IMR-90 (cell line): ENCODE measurements around the gene HES1. TPM values are rescaled to one million over a fixed set of nuclear protein-coding genes. Genes with fewer than 3 reads are reported as not detected.

Experiments
- ATAC-seq: fragments of 200-7000 bp; cut with Tn5 transposase; 2 replicates; pipeline ENCODE4 v1.9.1; 2020; ENCODE audit warnings: low read depth, mild to moderate bottlenecking, moderate library complexity
- BruUV-seq: library from RNA; stranded (reverse); fragments of 400-500 nt; replicated peaks from 2 replicates; lab custom pipeline; 2021; lab: Mats Ljungman, UMichigan
- CTCF ChIA-PET: fragments of 300-600 bp; formaldehyde crosslinking; extraction: SDS; loops from one replicate; lab custom pipeline; 2021; ENCODE audit warnings: antibody characterized with exemption; lab: Yijun Ruan, JAX
- POLR2A ChIA-PET: fragments of 300-600 bp; sonication (Branson Sonifier 250); formaldehyde crosslinking; loops from one replicate; lab custom pipeline; 2022; ENCODE audit warnings: antibody characterized with exemption; ENCODE audit not compliant: unreplicated experiment; lab: Charles Lee
- DNase-seq: peaks from one replicate; pipeline ENCODE4 v3.0.0; 2013
- H2AFZ ChIP-seq: replicated peaks from 2 replicates; pipeline ENCODE3; 2013; ENCODE audit warnings: low read length, mild to moderate bottlenecking; ENCODE audit not compliant: poor library complexity
- H2AK5ac ChIP-seq: 2 replicates; pipeline ENCODE4 v1.6.1; 2013; ENCODE audit warnings: low read depth, low read length, inconsistent platforms
- H2AK9ac ChIP-seq: replicated peaks from 2 replicates; pipeline ENCODE3; 2013; ENCODE audit warnings: mild to moderate bottlenecking, low read depth, low read length, moderate library complexity; ENCODE audit not compliant: poor library complexity
- H2BK120ac ChIP-seq: 2 replicates; pipeline ENCODE4 v1.6.1; 2013; ENCODE audit warnings: low read depth, low read length, inconsistent platforms
- H2BK15ac ChIP-seq: 3 replicates; pipeline ENCODE4 v1.6.1; 2013; ENCODE audit warnings: low read depth, low read length, inconsistent platforms
- H2BK20ac ChIP-seq: 2 replicates; pipeline ENCODE4 v1.6.1; 2013; ENCODE audit warnings: low read depth, mild to moderate bottlenecking, inconsistent platforms, low read length, moderate library complexity
- H2BK5ac ChIP-seq: 2 replicates; pipeline ENCODE4 v1.6.1; 2013; ENCODE audit warnings: mild to moderate bottlenecking, low read depth, low read length, inconsistent platforms; ENCODE audit not compliant: poor library complexity, severe bottlenecking
- H3K14ac ChIP-seq: replicated peaks from 2 replicates; pipeline ENCODE4 v1.6.1; 2013; ENCODE audit warnings: low read depth, low read length, inconsistent platforms
- H3K18ac ChIP-seq: 2 replicates; pipeline ENCODE4 v1.6.1; 2013; ENCODE audit warnings: low read depth, low read length, control low read depth
- H3K23ac ChIP-seq: 2 replicates; pipeline ENCODE4 v1.6.1; 2013; ENCODE audit warnings: low read depth, low read length, inconsistent platforms
- H3K27ac ChIP-seq: 2 replicates; pipeline ENCODE4 v1.5.1; 2013; ENCODE audit warnings: mild to moderate bottlenecking, control low read depth, low read length; ENCODE audit not compliant: insufficient read depth
- H3K27me3 ChIP-seq: 2 replicates; pipeline ENCODE4 v1.6.1; 2013; ENCODE audit warnings: low read length; ENCODE audit not compliant: control insufficient read depth, insufficient read depth
- H3K36me3 ChIP-seq: 2 replicates; pipeline ENCODE4 v1.6.1; 2013; ENCODE audit warnings: low read length, mixed read lengths; ENCODE audit not compliant: control insufficient read depth, insufficient read depth
- H3K4ac ChIP-seq: 2 replicates; pipeline ENCODE4 v1.6.1; 2013; ENCODE audit warnings: low read depth, low read length, inconsistent platforms
- H3K4me1 ChIP-seq: 2 replicates; pipeline ENCODE4 v1.6.1; 2013; ENCODE audit warnings: low read length, mixed read lengths; ENCODE audit not compliant: control insufficient read depth, insufficient read depth
- H3K4me2 ChIP-seq: 2 replicates; pipeline ENCODE4 v1.6.1; 2013; ENCODE audit warnings: low read depth, mild to moderate bottlenecking, control low read depth, low read length, moderate library complexity
- H3K4me3 ChIP-seq: 2 replicates; pipeline ENCODE4 v1.5.1; 2013; ENCODE audit warnings: low read depth, mild to moderate bottlenecking, control low read depth, low read length, moderate library complexity; ENCODE audit not compliant: insufficient read depth
- H3K56ac ChIP-seq: 2 replicates; pipeline ENCODE4 v1.6.1; 2013; ENCODE audit warnings: low read length, inconsistent platforms; ENCODE audit not compliant: insufficient read depth; ENCODE audit errors: extremely low read depth
- H3K79me1 ChIP-seq, 2 experiments: 2 replicates each; pipeline ENCODE4 v1.6.1; 2013; ENCODE audit warnings: low read length in 2 of 2, inconsistent platforms in 1 of 2, low read depth in 1 of 2
- H3K9ac ChIP-seq: 2 replicates; pipeline ENCODE4 v1.6.1; 2013; ENCODE audit warnings: low read depth, low read length, control low read depth
- H3K9me1 ChIP-seq: 2 replicates; pipeline ENCODE4 v1.6.1; 2013; ENCODE audit warnings: low read length, inconsistent platforms; ENCODE audit not compliant: insufficient read depth
- H3K9me3 ChIP-seq: 2 replicates; pipeline ENCODE4 v1.6.1; 2013; ENCODE audit warnings: low read length; ENCODE audit not compliant: control insufficient read depth, insufficient read depth
- H4K20me1 ChIP-seq: 2 replicates; pipeline ENCODE4 v1.6.1; 2013; ENCODE audit warnings: low read length, inconsistent platforms; ENCODE audit not compliant: insufficient read depth
- H4K5ac ChIP-seq: 2 replicates; pipeline ENCODE4 v1.6.1; 2013; ENCODE audit warnings: mild to moderate bottlenecking, low read depth, low read length, control low read depth
- H4K8ac ChIP-seq, 2 experiments: 2 replicates each; pipeline ENCODE4 v1.6.1; 2013; ENCODE audit warnings: low read depth in 2 of 2, low read length in 2 of 2, control low read depth in 1 of 2, inconsistent platforms in 1 of 2
- H4K91ac ChIP-seq: 2 replicates; pipeline ENCODE4 v1.6.1; 2013; ENCODE audit warnings: low read depth, low read length, inconsistent platforms; ENCODE audit not compliant: insufficient read depth
- BHLHE40 ChIP-seq: fragments of 150-350 bp; IDR thresholded peaks from 2 replicates; pipeline ENCODE4 v1.6.1; 2016; ENCODE audit warnings: mild to moderate bottlenecking, low read depth, low read length
- CEBPB ChIP-seq: IDR thresholded peaks from 2 replicates; pipeline ENCODE4 v1.6.1; 2012; ENCODE audit warnings: low read depth, low read length, improper control_type of control experiment
- CHD1 ChIP-seq: IDR thresholded peaks from 2 replicates; pipeline ENCODE4 v1.6.1; 2012; ENCODE audit warnings: low read depth, low read length, improper control_type of control experiment
- ELK1 ChIP-seq: fragments of 150-350 bp; IDR thresholded peaks from 2 replicates; pipeline ENCODE4 v1.6.1; 2016; ENCODE audit warnings: low read depth, mild to moderate bottlenecking, low read length, moderate library complexity, borderline replicate concordance
- FOS ChIP-seq: fragments of 150-350 bp; IDR thresholded peaks from 2 replicates; pipeline ENCODE4 v1.6.1; 2016; ENCODE audit warnings: low read depth, low read length
- MAFK ChIP-seq: IDR thresholded peaks from 2 replicates; pipeline ENCODE4 v1.6.1; 2012; ENCODE audit warnings: low read depth, low read length, improper control_type of control experiment
- MXI1 ChIP-seq: IDR thresholded peaks from 2 replicates; pipeline ENCODE4 v1.6.1; 2012; ENCODE audit warnings: low read depth, mild to moderate bottlenecking, low read length, moderate library complexity, borderline replicate concordance
- NFE2L2 ChIP-seq: fragments of 150-350 bp; IDR thresholded peaks from 2 replicates; pipeline ENCODE4 v1.6.1; 2016; ENCODE audit warnings: low read depth, mild to moderate bottlenecking, low read length
- POLR2A ChIP-seq: IDR thresholded peaks from 2 replicates; pipeline ENCODE4 v1.6.1; 2012; ENCODE audit warnings: mild to moderate bottlenecking, low read depth, low read length
- RAD21 ChIP-seq: IDR thresholded peaks from 2 replicates; pipeline ENCODE4 v1.6.1; 2012; ENCODE audit warnings: low read length, improper control_type of control experiment
- RCOR1 ChIP-seq: IDR thresholded peaks from 2 replicates; pipeline ENCODE4 v1.6.1; 2012; ENCODE audit warnings: mild to moderate bottlenecking, low read length, improper control_type of control experiment; ENCODE audit not compliant: insufficient replicate concordance
- RFX5 ChIP-seq: IDR thresholded peaks from 2 replicates; pipeline ENCODE4 v1.8.0; 2012; ENCODE audit warnings: low read depth, mild to moderate bottlenecking, low read length, moderate library complexity
- SMC3 ChIP-seq: fragments of 150-350 bp; IDR thresholded peaks from 2 replicates; pipeline ENCODE4 v1.6.1; 2016; ENCODE audit warnings: low read depth, mild to moderate bottlenecking, antibody characterized with exemption, low read length, moderate library complexity
- WGBS, 2 experiments: methylation state at CpG; one replicate each; pipeline versions ENCODE4 v1.1.5 to v1.1.7; 2013; ENCODE audit warnings: missing lambda C conversion rate in 2 of 2; ENCODE audit not compliant: insufficient read length in 1 of 2; ENCODE audit errors: extremely low coverage in 2 of 2; 5-methylcytosine and 5-hydroxymethylcytosine counted together
- dilution Hi-C: fragments of 300-500 bp; cut with HindIII; formaldehyde crosslinking; loops from one replicate; pipeline ENCODE4 v1.14.3; 2018; ENCODE audit warnings: low sequenced_read_pairs; ENCODE audit not compliant: unreplicated experiment
- in situ Hi-C: fragments of 300-500 bp; cut with MboI; formaldehyde crosslinking; loops from 3 replicates; pipeline ENCODE4 v1.14.3; 2019; ENCODE audit warnings: low sequenced_read_pairs, inconsistent platforms, mixed read lengths
- intact Hi-C: fragments of 100-400 bp; cut with micrococcal nuclease; formaldehyde crosslinking; loops from 2 replicates; pipeline ENCODE4 v1.10.0; 2022
- polyA plus RNA-seq, 3 experiments: library from polyadenylated mRNA; depleted of rRNA; stranded (reverse); fragments of >200 nt; gene quantifications; 2 replicates each; pipeline ENCODE4 v1.2.3, GENCODE V29; 2012; ENCODE audit warnings: low replicate concordance in 1 of 3
- total RNA-seq: library from RNA; depleted of rRNA; stranded (reverse); fragments of >200 nt; gene quantifications from 2 replicates; pipeline ENCODE4 v1.2.3, GENCODE V29; 2012

Gene HES1
- total and polyA plus RNA-seq, 2 of the 4 experiments (the other 2 are of a cell fraction): 3.6 to 6.7 TPM

DNA sequence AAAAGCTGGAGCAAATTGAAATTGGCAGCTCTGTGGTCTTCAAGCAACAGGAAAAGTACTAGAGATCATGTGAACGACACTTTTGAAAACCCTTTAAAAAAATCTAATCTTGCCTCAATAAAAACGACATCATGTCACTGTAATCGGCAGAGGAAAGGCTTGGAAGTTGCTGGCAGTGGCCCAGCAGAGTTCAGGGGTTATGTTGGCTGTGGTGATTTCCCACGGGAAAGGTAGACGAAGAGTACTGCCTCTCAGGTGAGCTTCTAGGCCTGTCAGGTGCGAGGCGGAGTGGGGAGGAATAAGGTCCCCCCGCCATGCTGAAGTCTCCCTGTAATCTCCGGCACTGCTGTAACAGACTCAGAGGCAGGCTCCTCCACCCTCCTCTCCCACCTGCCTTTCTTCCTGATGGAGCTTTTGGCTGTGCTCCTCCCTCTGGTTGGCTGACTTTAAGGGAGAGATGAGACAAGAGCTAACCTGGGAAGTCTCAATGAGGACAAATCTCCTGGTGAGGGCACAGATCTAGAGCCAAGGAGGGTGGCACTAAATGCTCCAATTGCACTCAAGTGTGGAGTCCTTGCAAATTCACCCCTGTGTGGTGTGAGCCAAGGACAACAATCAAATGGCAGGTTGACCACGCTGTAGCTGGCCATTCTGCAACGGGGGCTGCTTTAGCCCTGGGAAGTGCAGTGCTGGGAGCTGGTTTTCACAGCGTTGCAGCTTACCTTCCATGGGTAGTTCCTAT lies 18.7 kb upstream of the HES1 start (continued):
- TF ChIP-seq ELK1 (no peak), CHD1 (no peak), MXI1 (no peak), SMC3 (no peak)

DNA sequence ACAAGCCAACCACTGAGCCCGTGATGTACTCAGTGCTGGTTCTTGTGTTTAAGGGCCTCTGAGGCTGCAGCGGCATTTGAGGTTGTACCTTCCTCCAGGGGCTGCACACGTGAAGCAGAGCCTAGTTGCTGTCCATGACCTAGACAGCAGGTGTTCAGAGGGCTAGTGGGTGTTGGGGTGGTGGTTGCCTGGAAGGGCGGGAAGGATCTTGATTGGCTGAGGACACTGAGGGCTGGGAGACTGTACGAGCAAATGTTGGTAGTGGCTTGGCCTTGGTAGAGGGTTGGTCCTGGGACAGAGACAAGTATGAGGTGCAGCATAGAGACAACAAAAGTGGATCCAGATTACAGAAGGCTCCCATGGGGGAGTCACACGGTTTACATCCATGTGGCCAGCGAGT lies 17.0 kb upstream of the HES1 start:
- H2AFZ ChIP-seq: no peak overlapping the region
- no peak overlapping the region for H2BK15ac ChIP-seq
- no peaks in the 10 kb centered on the region for H3K36me3 ChIP-seq
- peaks cover 40% of the 10 kb centered on the region for H3K27me3 ChIP-seq
- H4K91ac ChIP-seq: no peak overlapping the region
- no peak overlapping the region for H3K14ac ChIP-seq
- peaks cover 3% of the 10 kb centered on the region for H3K4me1 ChIP-seq
- no peak overlapping the region for H3K18ac ChIP-seq
- H2AK5ac ChIP-seq: no peak overlapping the region
- no peak overlapping the region for H2BK20ac ChIP-seq
- intact Hi-C loops: no loop called here
- ATAC-seq (no peak), DNase-seq (no peak)
- no peak overlapping the region for H3K9ac ChIP-seq
- dilution Hi-C loops: no loop called here
- no peak overlapping the region for H2BK120ac ChIP-seq
- no peak overlapping the region for H3K4me2 ChIP-seq
- H4K8ac ChIP-seq: no peak overlapping the region
- in situ Hi-C loops: no loop called here
- H3K9me3 ChIP-seq: no peaks in the 10 kb centered on the region
- no TSS peak for BruUV-seq
- H2AK9ac ChIP-seq: no peak overlapping the region
- H3K79me1 ChIP-seq: no peaks in the 10 kb centered on the region
- H3K4me3 ChIP-seq: no peak overlapping the region
- ChIA-PET POLR2A (no interaction called here), CTCF (no interaction called here)
- no peak overlapping the region for H2BK5ac ChIP-seq
- H3K27ac ChIP-seq: no peak overlapping the region
- no peak overlapping the region for H3K4ac ChIP-seq
- 94% methylated on average over 3 of the region's 7 CpGs; no CpG with 5 or more reads in 1 of the 2 experiments for WGBS, 2 experiments
- H4K20me1 ChIP-seq: no peaks in the 10 kb centered on the region
- no peak overlapping the region for H3K56ac ChIP-seq
- no peak overlapping the region for H4K5ac ChIP-seq
- H3K23ac ChIP-seq: no peak overlapping the region
- no peaks in the 10 kb centered on the region for H3K9me1 ChIP-seq
- no peak for TF ChIP-seq NFE2L2
- no peak for TF ChIP-seq RAD21
- no peak for TF ChIP-seq MXI1
- TF ChIP-seq CHD1: no peak
- no peak for TF ChIP-seq ELK1
- no peak for TF ChIP-seq BHLHE40
- TF ChIP-seq POLR2A: no peak
- TF ChIP-seq MAFK: no peak
- TF ChIP-seq RFX5: no peak
- TF ChIP-seq FOS: no peak
- TF ChIP-seq RCOR1: no peak
- no peak for TF ChIP-seq CEBPB
